Mesodermal cell (in vitro differentiated cells): ENCODE measurements around the gene ZFP2.
"Not testable (repeated sequence)": the region's sequence is repeated elsewhere in the genome, so short reads cannot be mapped to it uniquely, and the experiment has no call there.

Experiments used
- H3K27ac ChIP-seq: 2 replicates; pipeline ENCODE4 v1.7.0; 2013; ENCODE audit warnings: mild to moderate bottlenecking, low read depth, low read length, moderate library complexity; ENCODE audit not compliant: severe bottlenecking
- H3K36me3 ChIP-seq: 2 replicates; pipeline ENCODE4 v1.7.1; 2013; ENCODE audit warnings: mild to moderate bottlenecking, low read length, moderate library complexity; ENCODE audit not compliant: control insufficient read depth, insufficient read depth
- H3K4me1 ChIP-seq: one replicate; pipeline ENCODE4 v1.7.1; 2013; ENCODE audit warnings: mild to moderate bottlenecking, low read length; ENCODE audit not compliant: insufficient read depth, control insufficient read depth, poor library complexity, severe bottlenecking
- H3K4me3 ChIP-seq: 2 replicates; pipeline ENCODE4 v1.7.0; 2013; ENCODE audit warnings: low read length, control low read depth, mild to moderate bottlenecking; ENCODE audit not compliant: insufficient read depth, poor library complexity, severe bottlenecking; ENCODE audit errors: extremely low read depth
- H3K9me3 ChIP-seq: 2 replicates; pipeline ENCODE4 v1.7.1; 2013; ENCODE audit warnings: mild to moderate bottlenecking, low read length, moderate library complexity; ENCODE audit not compliant: control insufficient read depth
- WGBS, 2 experiments: methylation state at CpG; one replicate each; pipeline ENCODE4 v1.1.5; 2013; ENCODE audit warnings: missing lambda C conversion rate in 2 of 2; ENCODE audit not compliant: insufficient coverage in 2 of 2; 5-methylcytosine and 5-hydroxymethylcytosine counted together

ZFP2 gene

GRCh38 chr5:178872302-178872701 lies 23.4 kb upstream of the ZFP2 start:
- WGBS, 2 experiments, result no CpG with 5 or more reads among the region's 1 CpG
- H3K4me3 ChIP-seq, result no peak overlapping the region
- peaks cover 42% of the 10 kb centered on the region for H3K9me3 ChIP-seq
- H3K36me3 ChIP-seq, result peaks cover 94% of the 10 kb centered on the region
- H3K27ac ChIP-seq, result no peak overlapping the region
- H3K4me1 ChIP-seq, result no peaks in the 10 kb centered on the region

DNA sequence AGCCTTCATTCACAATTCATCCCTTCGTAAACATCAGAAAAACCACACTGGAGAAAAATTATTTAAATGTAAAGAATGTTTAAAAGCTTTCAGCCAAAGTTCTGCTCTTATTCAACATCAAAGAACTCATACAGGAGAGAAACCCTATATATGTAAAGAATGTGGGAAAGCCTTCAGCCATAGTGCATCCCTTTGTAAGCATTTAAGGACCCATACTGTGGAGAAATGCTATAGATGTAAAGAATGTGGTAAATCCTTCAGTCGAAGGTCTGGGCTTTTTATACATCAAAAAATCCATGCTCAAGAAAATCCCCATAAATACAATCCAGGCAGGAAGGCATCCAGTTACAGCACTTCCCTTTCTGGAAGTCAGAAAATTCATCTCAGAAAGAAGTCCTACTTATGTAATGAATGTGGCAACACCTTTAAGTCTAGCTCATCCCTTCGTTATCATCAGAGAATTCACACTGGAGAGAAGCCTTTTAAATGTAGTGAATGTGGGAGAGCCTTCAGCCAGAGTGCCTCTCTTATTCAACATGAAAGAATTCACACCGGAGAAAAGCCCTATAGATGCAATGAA lies 12.5 kb upstream of the ZFP2 start:
- peaks cover 62% of the 10 kb centered on the region for H3K9me3 ChIP-seq
- peaks cover 94% of the 10 kb centered on the region for H3K36me3 ChIP-seq

DNA sequence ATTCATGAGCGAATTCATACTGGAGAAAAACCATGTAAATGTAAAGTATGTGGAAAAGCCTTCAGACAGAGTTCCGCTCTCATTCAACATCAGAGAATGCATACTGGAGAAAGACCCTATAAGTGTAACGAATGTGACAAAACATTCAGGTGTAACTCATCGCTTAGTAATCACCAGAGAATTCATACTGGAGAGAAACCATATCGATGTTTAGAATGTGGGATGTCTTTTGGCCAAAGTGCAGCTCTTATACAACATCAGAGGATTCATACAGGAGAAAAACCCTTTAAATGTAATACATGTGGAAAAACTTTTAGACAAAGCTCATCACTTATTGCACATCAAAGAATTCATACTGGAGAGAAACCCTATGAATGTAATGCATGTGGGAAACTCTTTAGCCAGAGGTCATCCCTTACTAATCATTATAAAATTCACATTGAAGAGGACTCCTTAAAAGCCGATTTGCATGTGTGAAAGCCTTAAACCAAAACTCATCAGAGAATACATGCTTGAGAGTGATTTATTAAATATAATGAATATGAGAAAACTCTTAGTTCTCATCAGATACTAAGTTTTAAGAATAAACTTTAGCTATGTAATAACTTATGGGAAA lies 11.8 kb upstream of the ZFP2 start:
- peaks cover 62% of the 10 kb centered on the region for H3K9me3 ChIP-seq
- H3K27ac ChIP-seq, result no peak overlapping the region
- H3K4me3 ChIP-seq, result no peak overlapping the region
- peaks cover 94% of the 10 kb centered on the region for H3K36me3 ChIP-seq
- no peaks in the 10 kb centered on the region for H3K4me1 ChIP-seq
- 87% methylated on average over 3 of the region's 6 CpGs; no CpG with 5 or more reads in 1 of the 2 experiments for WGBS, 2 experiments

More for the DNA sequence above, 12.5 kb upstream of the ZFP2 start:
- H3K4me3 ChIP-seq, H3K4me1 ChIP-seq, H3K27ac ChIP-seq: not testable (repeated sequence)
- 100% methylated on average over 1 of the region's 4 CpGs; no CpG with 5 or more reads in 1 of the 2 experiments for WGBS, 2 experiments

GRCh38 chr5:178899289-178899688 lies 3.6 kb downstream of the ZFP2 start:
- peaks cover 3% of the 10 kb centered on the region for H3K9me3 ChIP-seq
- H3K27ac ChIP-seq, result no peak overlapping the region
- no peaks in the 10 kb centered on the region for H3K4me1 ChIP-seq
- no peak overlapping the region for H3K4me3 ChIP-seq
- no peaks in the 10 kb centered on the region for H3K36me3 ChIP-seq
- WGBS, 2 experiments, result 73 to 85% methylated on average over 2 to 4 of the region's 5 CpGs

GRCh38 chr5:178902849-178903248 lies 7.1 kb downstream of the ZFP2 start:
- Histone ChIP-seq H3K4me1 (no peaks in the 10 kb centered on the region), H3K36me3 (no peaks in the 10 kb centered on the region), H3K27ac (no peak overlapping the region), H3K4me3 (no peak overlapping the region), H3K9me3 (peaks cover 18% of the 10 kb centered on the region)
- WGBS, 2 experiments, result 50 to 70% methylated on average over 1 to 2 of the region's 3 CpGs

DNA sequence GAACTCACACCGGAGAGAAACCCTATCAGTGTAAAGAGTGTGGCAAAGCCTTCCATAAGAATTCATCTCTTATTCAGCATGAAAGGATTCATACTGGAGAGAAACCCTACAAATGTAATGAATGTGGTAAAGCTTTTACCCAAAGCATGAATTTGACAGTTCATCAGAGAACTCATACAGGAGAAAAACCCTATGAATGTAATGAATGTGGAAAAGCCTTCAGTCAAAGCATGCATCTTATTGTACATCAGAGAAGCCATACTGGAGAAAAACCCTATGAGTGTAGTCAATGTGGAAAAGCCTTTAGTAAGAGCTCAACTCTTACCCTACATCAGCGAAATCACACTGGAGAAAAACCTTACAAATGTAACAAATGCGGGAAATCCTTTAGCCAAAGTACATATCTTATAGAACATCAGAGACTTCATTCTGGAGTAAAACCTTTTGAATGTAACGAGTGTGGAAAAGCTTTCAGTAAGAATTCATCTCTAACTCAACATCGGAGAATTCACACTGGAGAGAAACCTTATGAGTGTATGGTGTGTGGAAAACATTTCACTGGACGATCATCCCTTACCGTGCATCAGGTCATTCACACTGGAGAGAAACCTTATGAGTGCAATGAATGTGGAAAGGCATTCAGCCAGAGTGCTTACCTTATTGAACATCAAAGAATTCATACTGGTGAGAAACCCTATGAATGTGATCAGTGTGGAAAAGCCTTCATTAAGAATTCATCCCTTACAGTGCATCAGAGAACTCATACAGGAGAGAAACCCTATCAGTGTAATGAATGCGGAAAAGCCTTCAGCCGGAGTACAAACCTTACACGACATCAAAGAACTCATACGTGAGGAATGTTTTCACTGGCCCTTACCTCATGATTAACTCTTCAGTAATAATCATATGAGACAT lies 36.4 kb downstream of the ZFP2 start:
- H3K4me3 ChIP-seq, result no peak overlapping the region
- peaks cover 82% of the 10 kb centered on the region for H3K9me3 ChIP-seq

DNA sequence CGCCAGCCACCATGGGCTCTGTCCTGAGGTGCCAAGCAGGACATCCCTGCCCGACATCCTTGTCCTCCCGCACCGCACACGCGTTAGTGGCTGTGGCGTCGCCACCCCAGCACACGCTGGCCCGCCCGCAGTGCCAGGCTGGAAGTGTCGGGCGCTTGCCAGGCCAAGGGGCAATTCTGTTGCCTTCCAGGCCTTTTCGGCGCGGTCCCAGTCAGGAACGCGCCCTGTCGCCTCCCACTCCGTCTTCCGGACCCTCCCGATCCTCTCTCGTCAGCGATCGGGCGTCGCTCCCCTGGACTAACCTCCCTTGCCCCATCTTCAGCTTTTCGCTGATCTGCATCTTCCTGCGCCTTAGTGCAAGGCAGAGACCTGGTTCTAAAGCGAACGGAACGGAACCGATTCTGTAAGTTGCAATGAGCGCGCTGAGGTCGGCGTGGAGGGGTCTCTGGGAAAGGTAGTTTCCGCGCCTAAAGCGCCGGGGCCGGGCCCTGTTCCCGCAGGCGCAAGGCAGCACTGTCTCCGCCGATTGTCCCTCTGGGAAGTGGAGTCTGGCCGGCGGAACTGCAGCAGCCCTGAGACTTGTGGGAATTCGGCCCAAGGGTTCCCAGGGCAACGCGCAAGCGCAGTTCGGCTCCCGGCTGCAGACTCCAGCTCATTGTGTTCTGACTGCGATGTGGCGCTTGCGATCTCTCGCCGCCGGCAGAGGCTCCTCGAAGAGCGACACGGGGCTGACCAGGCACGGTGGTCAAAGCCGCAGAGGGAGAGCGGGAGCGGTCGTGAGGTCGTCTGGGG lies 45.1 kb downstream of the ZFP2 start, which contains the start of gene ZNF454:
TSS of gene ZNF454 (plus strand) at position 630 of the 792 bp plus-strand sequence. CDS start 1,594 bp downstream, outside the sequence.
- 36 to 43% methylated on average over 57 to 63 of the region's 69 CpGs for WGBS, 2 experiments
- H3K9me3 ChIP-seq, result peaks cover 80% of the 10 kb centered on the region
- H3K4me3 ChIP-seq, result peak within 1 kb of the TSS; percentile 27
- no peaks in the 10 kb centered on the region for H3K36me3 ChIP-seq
- H3K27ac ChIP-seq, result no peak within 1 kb of the TSS
- H3K4me1 ChIP-seq, result no peaks in the 10 kb centered on the region

More for the DNA sequence above, 36.4 kb downstream of the ZFP2 start:
- Histone ChIP-seq H3K27ac (no peak overlapping the region), H3K36me3 (no peaks in the 10 kb centered on the region), H3K4me1 (no peaks in the 10 kb centered on the region)
- WGBS, 2 experiments, result 80 to 100% methylated on average over 2 of the region's 11 CpGs

DNA sequence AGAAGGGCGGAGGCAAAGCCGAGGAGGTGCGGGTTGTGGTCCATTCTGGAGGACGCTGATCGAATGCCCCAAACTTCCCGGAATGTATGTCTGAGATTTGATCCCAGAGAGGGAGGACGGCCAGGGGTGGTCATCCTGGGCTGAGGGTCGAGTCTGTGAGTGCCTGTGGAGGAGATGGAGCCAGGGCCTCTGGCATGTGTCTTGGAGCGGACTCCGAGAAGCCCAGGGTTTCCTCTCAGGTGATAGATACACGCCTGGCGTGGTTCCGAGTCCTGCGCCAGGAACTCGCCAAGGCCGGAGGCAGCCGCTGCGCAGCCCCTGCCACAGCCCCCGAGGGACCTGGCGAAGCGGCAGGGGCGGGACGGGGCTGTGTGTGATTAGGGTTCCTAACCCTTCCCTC lies 45.6 kb downstream of the ZFP2 start:
- Histone ChIP-seq H3K36me3 (no peaks in the 10 kb centered on the region), H3K4me1 (no peaks in the 10 kb centered on the region), H3K4me3 (peak overlapping the region; percentile 27), H3K27ac (no peak overlapping the region), H3K9me3 (peaks cover 79% of the 10 kb centered on the region)
- 72 to 76% methylated on average over 8 to 18 of the region's 23 CpGs for WGBS, 2 experiments

- WGBS, 2 experiments, result 100% methylated on average over 1 to 2 of the region's 5 CpGs
- H3K27ac ChIP-seq, result no peak overlapping the region
- H3K4me3 ChIP-seq, result no peak overlapping the region
- peaks cover 75% of the 10 kb centered on the region for H3K9me3 ChIP-seq
- no peaks in the 10 kb centered on the region for H3K36me3 ChIP-seq
- no peaks in the 10 kb centered on the region for H3K4me1 ChIP-seq
Measured at GRCh38 chr5:178965465-178966055, 69.8 kb downstream of the ZFP2 start.

DNA sequence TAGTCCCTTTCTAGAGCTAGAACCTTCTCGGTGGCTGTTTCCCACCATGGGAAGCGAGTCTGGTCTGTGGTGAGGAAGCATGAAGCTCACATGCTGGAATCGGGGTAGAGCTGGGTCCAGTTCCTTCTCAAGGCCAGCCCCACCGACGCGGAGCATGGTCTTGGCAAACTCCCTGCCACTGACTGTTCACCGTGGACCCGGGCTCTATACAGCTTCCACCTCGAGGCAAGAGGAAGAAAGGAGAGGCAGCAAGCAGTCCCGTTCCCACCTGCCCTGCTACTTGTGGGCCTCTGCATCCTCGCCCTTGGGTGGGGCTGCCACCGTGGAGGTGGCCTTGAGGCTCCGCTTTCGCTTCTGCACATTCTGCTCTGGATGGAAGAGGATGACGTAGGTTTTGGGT lies 85.7 kb downstream of the ZFP2 start:
- Histone ChIP-seq H3K4me1 (no peaks in the 10 kb centered on the region), H3K36me3 (no peaks in the 10 kb centered on the region), H3K4me3 (no peak overlapping the region), H3K9me3 (peaks cover 78% of the 10 kb centered on the region), H3K27ac (no peak overlapping the region)
- WGBS, 2 experiments, result 88 to 89% methylated on average over 14 to 15 of the region's 15 CpGs
